ENCODE data around the gene SAMD4B.
"Not testable (repeated sequence)": the region's sequence is repeated elsewhere in the genome, so short reads cannot be mapped to it uniquely, and the experiment has no call there.

Gene SAMD4B

DNA sequence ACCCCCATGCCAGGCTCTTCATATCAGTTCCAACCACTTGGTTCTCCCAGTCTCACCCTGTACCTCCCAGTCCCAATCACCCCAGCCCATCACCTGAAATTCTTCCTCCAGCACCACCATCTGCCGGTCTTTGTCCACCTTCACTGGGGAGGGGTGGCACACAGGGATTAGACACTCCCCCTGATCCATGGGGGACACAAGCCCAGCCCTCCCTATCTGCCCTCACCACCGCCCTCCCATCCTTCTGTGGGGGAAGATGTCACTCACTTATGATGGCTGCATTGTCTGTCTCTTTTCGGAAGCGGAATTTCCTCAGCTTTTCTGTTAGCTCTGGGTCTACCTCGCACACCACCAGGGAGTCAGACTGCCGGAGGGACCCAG lies 7.1 kb upstream of the SAMD4B start:
- H3K27me3 ChIP-seq (ENCODE audit: control insufficient read depth, insufficient read depth, low read length) = no peaks in the 10 kb centered on the region
- H3K4me1 ChIP-seq (ENCODE audit: control insufficient read depth, insufficient read depth, low read length) = no peaks in the 10 kb centered on the region; the same call in 1 of the 2 replicates
- no peak for DNase-seq (ENCODE audit: low read depth, low spot score)
- no peaks in the 10 kb centered on the region for H3K9me3 ChIP-seq (ENCODE audit: control insufficient read depth, insufficient read depth, low read length)
- WGBS (ENCODE audit: insufficient coverage, insufficient read length) = no CpG with 5 or more reads among the region's 6 CpGs
- no peak overlapping the region for H3K4me3 ChIP-seq (ENCODE audit: low read length)
- H3K27ac ChIP-seq (ENCODE audit: low read length) = no peak overlapping the region
- H3K36me3 ChIP-seq (ENCODE audit: control insufficient read depth, insufficient read depth, low read length) = no peaks in the 10 kb centered on the region

- no peak for DNase-seq (ENCODE audit: low read depth, low spot score)
- H3K27ac ChIP-seq (ENCODE audit: low read length) = no peak overlapping the region
- H3K36me3 ChIP-seq (ENCODE audit: control insufficient read depth, insufficient read depth, low read length) = no peaks in the 10 kb centered on the region
- no peaks in the 10 kb centered on the region for H3K27me3 ChIP-seq (ENCODE audit: control insufficient read depth, insufficient read depth, low read length)
- no peaks in the 10 kb centered on the region for H3K9me3 ChIP-seq (ENCODE audit: control insufficient read depth, insufficient read depth, low read length)
- no peaks in the 10 kb centered on the region; the same call in 1 of the 2 replicates for H3K4me1 ChIP-seq (ENCODE audit: control insufficient read depth, insufficient read depth, low read length)
- no peak overlapping the region for H3K4me3 ChIP-seq (ENCODE audit: low read length)
- no CpG with 5 or more reads among the region's 3 CpGs for WGBS (ENCODE audit: insufficient coverage, insufficient read length)
Measured at GRCh38 chr19:39336483-39336882, 5.7 kb upstream of the SAMD4B start.

GRCh38 chr19:39339674-39340073 lies 2.5 kb upstream of the SAMD4B start:
- WGBS (ENCODE audit: insufficient coverage, insufficient read length) = no CpG with 5 or more reads among the region's 1 CpG

GRCh38 chr19:39340156-39340555 lies 2.1 kb upstream of the SAMD4B start:
- not testable (repeated sequence) for H3K27ac ChIP-seq (ENCODE audit: low read length); H3K27me3 ChIP-seq (ENCODE audit: control insufficient read depth, insufficient read depth, low read length); H3K4me1 ChIP-seq (ENCODE audit: control insufficient read depth, insufficient read depth, low read length); DNase-seq (ENCODE audit: low read depth, low spot score); H3K4me3 ChIP-seq (ENCODE audit: low read length); H3K9me3 ChIP-seq (ENCODE audit: control insufficient read depth, insufficient read depth, low read length); H3K36me3 ChIP-seq (ENCODE audit: control insufficient read depth, insufficient read depth, low read length)
- no CpG with 5 or more reads among the region's 7 CpGs for WGBS (ENCODE audit: insufficient coverage, insufficient read length)

More at GRCh38 chr19:39339674-39340073, 2.5 kb upstream of the SAMD4B start:
- Histone ChIP-seq H3K27ac (ENCODE audit: low read length) (no peak overlapping the region), H3K4me1 (ENCODE audit: control insufficient read depth, insufficient read depth, low read length) (peaks cover 1% of the 10 kb centered on the region), H3K36me3 (ENCODE audit: control insufficient read depth, insufficient read depth, low read length) (no peaks in the 10 kb centered on the region), H3K27me3 (ENCODE audit: control insufficient read depth, insufficient read depth, low read length) (no peaks in the 10 kb centered on the region), H3K9me3 (ENCODE audit: control insufficient read depth, insufficient read depth, low read length) (no peaks in the 10 kb centered on the region), H3K4me3 (ENCODE audit: low read length) (no peak overlapping the region)
- DNase-seq (ENCODE audit: low read depth, low spot score) = no peak

- WGBS (ENCODE audit: insufficient coverage, insufficient read length) = no CpG with 5 or more reads among the region's 17 CpGs
- Histone ChIP-seq H3K36me3 (ENCODE audit: control insufficient read depth, insufficient read depth, low read length) (no peaks in the 10 kb centered on the region), H3K9me3 (ENCODE audit: control insufficient read depth, insufficient read depth, low read length) (no peaks in the 10 kb centered on the region), H3K27ac (ENCODE audit: low read length) (no peak overlapping the region), H3K27me3 (ENCODE audit: control insufficient read depth, insufficient read depth, low read length) (no peaks in the 10 kb centered on the region), H3K4me1 (ENCODE audit: control insufficient read depth, insufficient read depth, low read length) (peaks cover 1% of the 10 kb centered on the region; the same call in 1 of the 2 replicates), H3K4me3 (ENCODE audit: low read length) (peak overlapping the region; percentile 60)
- DNase-seq (ENCODE audit: low read depth, low spot score) = no peak
Measured at GRCh38 chr19:39341129-39341718, 997 bp upstream of the SAMD4B start.

- no peak for DNase-seq (ENCODE audit: low read depth, low spot score)
- Histone ChIP-seq H3K36me3 (ENCODE audit: control insufficient read depth, insufficient read depth, low read length) (peaks cover 2% of the 10 kb centered on the region; the same call in 1 of the 2 replicates), H3K9me3 (ENCODE audit: control insufficient read depth, insufficient read depth, low read length) (no peaks in the 10 kb centered on the region), H3K27me3 (ENCODE audit: control insufficient read depth, insufficient read depth, low read length) (no peaks in the 10 kb centered on the region), H3K4me3 (ENCODE audit: low read length) (peak overlapping the region; percentile 87), H3K27ac (ENCODE audit: low read length) (no peak overlapping the region), H3K4me1 (ENCODE audit: control insufficient read depth, insufficient read depth, low read length) (peaks cover 1% of the 10 kb centered on the region; the same call in 1 of the 2 replicates)
- WGBS (ENCODE audit: insufficient coverage, insufficient read length) = no CpG with 5 or more reads among the region's 51 CpGs
Measured at GRCh38 chr19:39342647-39343305, 555 bp downstream of the SAMD4B start.

- Histone ChIP-seq H3K9me3 (ENCODE audit: control insufficient read depth, insufficient read depth, low read length) (no peaks in the 10 kb centered on the region), H3K4me1 (ENCODE audit: control insufficient read depth, insufficient read depth, low read length) (peaks cover 1% of the 10 kb centered on the region; the same call in 1 of the 2 replicates), H3K27me3 (ENCODE audit: control insufficient read depth, insufficient read depth, low read length) (no peaks in the 10 kb centered on the region), H3K36me3 (ENCODE audit: control insufficient read depth, insufficient read depth, low read length) (peaks cover 2% of the 10 kb centered on the region; the same call in 1 of the 2 replicates), H3K4me3 (ENCODE audit: low read length) (no peak overlapping the region), H3K27ac (ENCODE audit: low read length) (no peak overlapping the region)
- no peak for DNase-seq (ENCODE audit: low read depth, low spot score)
- no CpG with 5 or more reads among the region's 1 CpG for WGBS (ENCODE audit: insufficient coverage, insufficient read length)
Measured at GRCh38 chr19:39345956-39346355, 3.7 kb downstream of the SAMD4B start.

DNA sequence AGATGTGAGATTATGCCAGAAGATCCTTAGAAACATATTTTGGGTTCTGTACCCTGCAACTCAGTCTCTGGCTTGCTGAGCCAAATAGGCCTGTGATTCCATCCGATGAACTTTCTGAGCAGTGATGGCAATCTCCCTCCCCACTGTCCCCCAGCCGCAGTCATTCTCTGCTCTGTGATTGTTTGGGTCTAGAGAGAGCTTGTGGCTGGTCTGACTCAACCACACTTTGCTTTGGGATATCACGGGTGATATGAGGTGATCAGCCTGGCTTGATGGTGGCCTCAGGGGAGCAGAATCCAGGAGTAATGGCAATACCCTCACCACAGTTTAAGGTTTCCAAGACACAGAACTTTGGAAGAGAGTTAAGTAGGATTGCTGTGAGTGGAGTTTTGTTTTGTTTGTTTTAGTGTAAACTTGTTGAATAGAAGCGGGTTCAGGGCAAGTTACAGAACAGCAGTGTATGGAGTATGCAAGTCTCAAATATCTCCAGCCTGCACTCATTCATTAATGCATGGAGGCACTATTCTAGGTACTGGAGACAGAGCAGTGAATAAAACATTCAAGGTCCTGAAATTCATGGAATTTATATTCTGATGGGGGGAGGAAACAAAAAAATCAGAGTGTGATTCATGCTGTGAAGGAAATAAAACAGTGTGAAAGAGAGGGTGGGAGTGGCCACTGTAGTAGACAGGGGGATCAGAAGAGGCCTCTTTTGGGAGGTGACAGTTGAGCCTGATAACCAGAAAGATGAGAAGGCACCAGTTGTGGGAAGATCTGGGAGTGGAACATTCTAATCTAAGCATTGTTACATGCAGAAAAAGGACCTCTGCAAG lies 5.3 kb downstream of the SAMD4B start:
- Histone ChIP-seq H3K36me3 (ENCODE audit: control insufficient read depth, insufficient read depth, low read length) (peaks cover 2% of the 10 kb centered on the region; the same call in 1 of the 2 replicates), H3K4me1 (ENCODE audit: control insufficient read depth, insufficient read depth, low read length) (peaks cover 1% of the 10 kb centered on the region; the same call in 1 of the 2 replicates), H3K27ac (ENCODE audit: low read length) (no peak overlapping the region), H3K27me3 (ENCODE audit: control insufficient read depth, insufficient read depth, low read length) (no peaks in the 10 kb centered on the region), H3K4me3 (ENCODE audit: low read length) (no peak overlapping the region), H3K9me3 (ENCODE audit: control insufficient read depth, insufficient read depth, low read length) (no peaks in the 10 kb centered on the region)
- DNase-seq (ENCODE audit: low read depth, low spot score) = no peak
- WGBS (ENCODE audit: insufficient coverage, insufficient read length) = 100% methylated on average over 1 of the region's 4 CpGs

- H3K27ac ChIP-seq (ENCODE audit: low read length) = no peak overlapping the region
- no peaks in the 10 kb centered on the region for H3K27me3 ChIP-seq (ENCODE audit: control insufficient read depth, insufficient read depth, low read length)
- no peaks in the 10 kb centered on the region for H3K9me3 ChIP-seq (ENCODE audit: control insufficient read depth, insufficient read depth, low read length)
- peaks cover 2% of the 10 kb centered on the region; the same call in 1 of the 2 replicates for H3K36me3 ChIP-seq (ENCODE audit: control insufficient read depth, insufficient read depth, low read length)
- WGBS (ENCODE audit: insufficient coverage, insufficient read length) = no CpG with 5 or more reads among the region's 4 CpGs
- H3K4me1 ChIP-seq (ENCODE audit: control insufficient read depth, insufficient read depth, low read length) = no peaks in the 10 kb centered on the region
- no peak overlapping the region for H3K4me3 ChIP-seq (ENCODE audit: low read length)
- no peak for DNase-seq (ENCODE audit: low read depth, low spot score)
Measured at GRCh38 chr19:39349326-39349725, 7.1 kb downstream of the SAMD4B start.

GRCh38 chr19:39350156-39350555 lies 7.9 kb downstream of the SAMD4B start:
- no peaks in the 10 kb centered on the region for H3K27me3 ChIP-seq (ENCODE audit: control insufficient read depth, insufficient read depth, low read length)
- no peak overlapping the region for H3K4me3 ChIP-seq (ENCODE audit: low read length)
- peaks cover 3% of the 10 kb centered on the region; the same call in 1 of the 2 replicates for H3K36me3 ChIP-seq (ENCODE audit: control insufficient read depth, insufficient read depth, low read length)
- H3K4me1 ChIP-seq (ENCODE audit: control insufficient read depth, insufficient read depth, low read length) = no peaks in the 10 kb centered on the region
- DNase-seq (ENCODE audit: low read depth, low spot score) = no peak
- WGBS (ENCODE audit: insufficient coverage, insufficient read length) = no CpG with 5 or more reads among the region's 3 CpGs
- no peak overlapping the region for H3K27ac ChIP-seq (ENCODE audit: low read length)
- no peaks in the 10 kb centered on the region for H3K9me3 ChIP-seq (ENCODE audit: control insufficient read depth, insufficient read depth, low read length)

Measured in iPS DF 6.9 (cell line).